ENCODE measurements around the gene EXOC3L2.

The EXOC3L2 gene

GRCh38 chr19:45216667-45217066, 28.5 kb downstream of the EXOC3L2 start:
- FAIRE-seq: no peak
- TF ChIP-seq POLR2AphosphoS5 (IDR thresholded peaks at IDR 0.05; ENCODE audit: low read depth, low read length) (no peak), TAF1 (IDR thresholded peaks at IDR 0.05; ENCODE audit: borderline replicate concordance, low read depth, low read length) (no peak), POLR2A (IDR thresholded peaks at IDR 0.05; ENCODE audit: low read depth, low read length) (no peak)

GRCh38 chr19:45215391-45216191, 29.6 kb downstream of the EXOC3L2 start:
- DNase-seq (ENCODE audit: insufficient read length): no peak
- FAIRE-seq: no peak
- TF ChIP-seq POLR2A (IDR thresholded peaks at IDR 0.05; ENCODE audit: low read depth, low read length) (no peak), POLR2AphosphoS5 (IDR thresholded peaks at IDR 0.05; ENCODE audit: low read depth, low read length) (no peak), TAF1 (IDR thresholded peaks at IDR 0.05; ENCODE audit: borderline replicate concordance, low read depth, low read length) (no peak)

More at GRCh38 chr19:45216667-45217066, 28.5 kb downstream of the EXOC3L2 start:
- DNase-seq (ENCODE audit: insufficient read length): no peak

- no peak for FAIRE-seq
- TF ChIP-seq POLR2AphosphoS5 (IDR thresholded peaks at IDR 0.05; ENCODE audit: low read depth, low read length): no peak
- TF ChIP-seq POLR2A (IDR thresholded peaks at IDR 0.05; ENCODE audit: low read depth, low read length): no peak
- no peak for TF ChIP-seq TAF1 (IDR thresholded peaks at IDR 0.05; ENCODE audit: borderline replicate concordance, low read depth, low read length)
- DNase-seq (ENCODE audit: insufficient read length): no peak
Measured at GRCh38 chr19:45213031-45213430, 32.2 kb downstream of the EXOC3L2 start.

- TF ChIP-seq POLR2AphosphoS5 (IDR thresholded peaks at IDR 0.05; ENCODE audit: low read depth, low read length) (no peak), TAF1 (IDR thresholded peaks at IDR 0.05; ENCODE audit: borderline replicate concordance, low read depth, low read length) (no peak)
- FAIRE-seq (no peak), DNase-seq (ENCODE audit: insufficient read length) (no peak)
Measured at GRCh38 chr19:45211751-45212381, 33.3 kb downstream of the EXOC3L2 start.

GRCh38 chr19:45206328-45206727, 38.9 kb downstream of the EXOC3L2 start:
- no peak for TF ChIP-seq TAF1 (IDR thresholded peaks at IDR 0.05; ENCODE audit: borderline replicate concordance, low read depth, low read length)
- no peak for TF ChIP-seq POLR2A (IDR thresholded peaks at IDR 0.05; ENCODE audit: low read depth, low read length)
- TF ChIP-seq POLR2AphosphoS5 (IDR thresholded peaks at IDR 0.05; ENCODE audit: low read depth, low read length): no peak
- FAIRE-seq: no peak
- DNase-seq (ENCODE audit: insufficient read length): no peak

GRCh38 chr19:45205810-45206209, 39.4 kb downstream of the EXOC3L2 start:
- TF ChIP-seq TAF1 (IDR thresholded peaks at IDR 0.05; ENCODE audit: borderline replicate concordance, low read depth, low read length) (no peak), POLR2A (IDR thresholded peaks at IDR 0.05; ENCODE audit: low read depth, low read length) (no peak), POLR2AphosphoS5 (IDR thresholded peaks at IDR 0.05; ENCODE audit: low read depth, low read length) (no peak)
- FAIRE-seq: no peak

GRCh38 chr19:45202637-45203036, 42.6 kb downstream of the EXOC3L2 start:
- TF ChIP-seq POLR2AphosphoS5 (IDR thresholded peaks at IDR 0.05; ENCODE audit: low read depth, low read length) (no peak), POLR2A (IDR thresholded peaks at IDR 0.05; ENCODE audit: low read depth, low read length) (no peak), TAF1 (IDR thresholded peaks at IDR 0.05; ENCODE audit: borderline replicate concordance, low read depth, low read length) (no peak)
- DNase-seq (ENCODE audit: insufficient read length) (no peak), FAIRE-seq (no peak)

More at GRCh38 chr19:45205810-45206209, 39.4 kb downstream of the EXOC3L2 start:
- DNase-seq (ENCODE audit: insufficient read length): no peak

- TF ChIP-seq TAF1 (IDR thresholded peaks at IDR 0.05; ENCODE audit: borderline replicate concordance, low read depth, low read length) (no peak), POLR2AphosphoS5 (IDR thresholded peaks at IDR 0.05; ENCODE audit: low read depth, low read length) (no peak), POLR2A (IDR thresholded peaks at IDR 0.05; ENCODE audit: low read depth, low read length) (no peak)
- DNase-seq (ENCODE audit: insufficient read length): no peak
- FAIRE-seq: no peak
Measured at GRCh38 chr19:45200568-45200967, 44.6 kb downstream of the EXOC3L2 start.

GRCh38 chr19:45195764-45196163, 49.4 kb downstream of the EXOC3L2 start:
- DNase-seq (ENCODE audit: insufficient read length): no peak
- FAIRE-seq: no peak
- TF ChIP-seq POLR2A (IDR thresholded peaks at IDR 0.05; ENCODE audit: low read depth, low read length) (no peak), POLR2AphosphoS5 (IDR thresholded peaks at IDR 0.05; ENCODE audit: low read depth, low read length) (no peak), TAF1 (IDR thresholded peaks at IDR 0.05; ENCODE audit: borderline replicate concordance, low read depth, low read length) (no peak)

- DNase-seq (ENCODE audit: insufficient read length) (no peak), FAIRE-seq (no peak)
- TF ChIP-seq POLR2A (IDR thresholded peaks at IDR 0.05; ENCODE audit: low read depth, low read length) (no peak), POLR2AphosphoS5 (IDR thresholded peaks at IDR 0.05; ENCODE audit: low read depth, low read length) (no peak), TAF1 (IDR thresholded peaks at IDR 0.05; ENCODE audit: borderline replicate concordance, low read depth, low read length) (no peak)
Measured at GRCh38 chr19:45191375-45191774, 53.8 kb downstream of the EXOC3L2 start.

- DNase-seq (ENCODE audit: insufficient read length) (no peak), FAIRE-seq (no peak)
- TF ChIP-seq TAF1 (IDR thresholded peaks at IDR 0.05; ENCODE audit: borderline replicate concordance, low read depth, low read length): no peak
- no peak for TF ChIP-seq POLR2A (IDR thresholded peaks at IDR 0.05; ENCODE audit: low read depth, low read length)
- TF ChIP-seq POLR2AphosphoS5 (IDR thresholded peaks at IDR 0.05; ENCODE audit: low read depth, low read length): no peak
Measured at GRCh38 chr19:45189971-45190370, 55.2 kb downstream of the EXOC3L2 start.
